ENCODE results near the gene TMEM127. TPM values are rescaled to one million over a fixed set of nuclear protein-coding genes. Genes with fewer than 3 reads are reported as not detected.
A peak's percentile ranks its signal among the peaks of the same experiment; 100 is the strongest.

TMEM127 gene
- total RNA-seq, 1 donor from 2014 or later: 40.0 TPM

GRCh38 chr2:96204836-96205624 lies 60.8 kb downstream of the TMEM127 start:
- H3K9me3 ChIP-seq: no peaks in the 10 kb centered on the region
- no peaks in the 10 kb centered on the region for H3K36me3 ChIP-seq
- peaks cover 86% of the 10 kb centered on the region for H3K4me1 ChIP-seq
- H3K27ac ChIP-seq: peak overlapping the region; percentile 70
- TF ChIP-seq POLR2AphosphoS5 (IDR thresholded peaks at IDR 0.05; ENCODE audit: insufficient read depth in 1 of 2, low read depth in 1 of 2) (no peak), POLR2A (IDR thresholded peaks at IDR 0.05) (no peak), CTCF (IDR thresholded peaks at IDR 0.05) (no peak)
- no peak for DNase-seq (ENCODE audit: extremely low spot score in 2 of 2)
- intact Hi-C loops (cut with DNase I): loop anchor here (5.0 kb wide), 1 partner anchor 57 kb away; no protein-coding TSS in a partner anchor
- peak overlapping the region in 1 of 2 donors; percentile 1 for H3K4me3 ChIP-seq
- no peaks in the 10 kb centered on the region for H3K27me3 ChIP-seq

GRCh38 chr2:96203130-96204028 lies 62.4 kb downstream of the TMEM127 start:
- intact Hi-C loops (cut with DNase I): no loop called here
- H3K4me3 ChIP-seq: no peak overlapping the region

GRCh38 chr2:96202152-96202854 lies 63.5 kb downstream of the TMEM127 start:
- H3K27ac ChIP-seq: peak overlapping the region; percentile 70
- no peak overlapping the region for H3K4me3 ChIP-seq
- DNase-seq (ENCODE audit: extremely low spot score in 2 of 2): no peak
- no peaks in the 10 kb centered on the region for H3K27me3 ChIP-seq
- no peaks in the 10 kb centered on the region for H3K36me3 ChIP-seq
- TF ChIP-seq POLR2AphosphoS5 (IDR thresholded peaks at IDR 0.05; ENCODE audit: insufficient read depth in 1 of 2, low read depth in 1 of 2): no peak
- intact Hi-C loops (cut with DNase I): no loop called here
- H3K4me1 ChIP-seq: peaks cover 80% of the 10 kb centered on the region
- no peaks in the 10 kb centered on the region for H3K9me3 ChIP-seq

More at GRCh38 chr2:96203130-96204028, 62.4 kb downstream of the TMEM127 start:
- Histone ChIP-seq H3K27ac (peak overlapping the region; percentile 70), H3K36me3 (no peaks in the 10 kb centered on the region), H3K27me3 (no peaks in the 10 kb centered on the region), H3K4me1 (peaks cover 84% of the 10 kb centered on the region), H3K9me3 (no peaks in the 10 kb centered on the region)
- DNase-seq (ENCODE audit: extremely low spot score in 2 of 2): no peak
- no peak for TF ChIP-seq POLR2AphosphoS5 (IDR thresholded peaks at IDR 0.05; ENCODE audit: insufficient read depth in 1 of 2, low read depth in 1 of 2)
- no peak for TF ChIP-seq CTCF (IDR thresholded peaks at IDR 0.05)
- no peak for TF ChIP-seq POLR2A (IDR thresholded peaks at IDR 0.05)

- intact Hi-C loops (cut with DNase I): no loop called here
- H3K27me3 ChIP-seq: no peaks in the 10 kb centered on the region
- H3K36me3 ChIP-seq: no peaks in the 10 kb centered on the region
- H3K27ac ChIP-seq: no peak overlapping the region
- peaks cover 71% of the 10 kb centered on the region for H3K4me1 ChIP-seq
- TF ChIP-seq POLR2AphosphoS5 (IDR thresholded peaks at IDR 0.05; ENCODE audit: insufficient read depth in 1 of 2, low read depth in 1 of 2): no peak
- TF ChIP-seq POLR2A (IDR thresholded peaks at IDR 0.05): no peak
- no peak for TF ChIP-seq CTCF (IDR thresholded peaks at IDR 0.05)
- DNase-seq (ENCODE audit: extremely low spot score in 2 of 2): no peak
- H3K4me3 ChIP-seq: no peak overlapping the region
- H3K9me3 ChIP-seq: no peaks in the 10 kb centered on the region
Observed at GRCh38 chr2:96201338-96201737, 64.5 kb downstream of the TMEM127 start.

- intact Hi-C loops (cut with DNase I): no loop called here
- TF ChIP-seq CTCF (IDR thresholded peaks at IDR 0.05) (no peak), POLR2A (IDR thresholded peaks at IDR 0.05) (no peak), POLR2AphosphoS5 (IDR thresholded peaks at IDR 0.05; ENCODE audit: insufficient read depth in 1 of 2, low read depth in 1 of 2) (no peak)
- Histone ChIP-seq H3K27ac (no peak overlapping the region), H3K4me1 (peaks cover 46% of the 10 kb centered on the region), H3K36me3 (peaks cover 0 to 13% of the 10 kb centered on the region in 2 donors), H3K9me3 (no peaks in the 10 kb centered on the region), H3K27me3 (no peaks in the 10 kb centered on the region), H3K4me3 (no peak overlapping the region)
- DNase-seq (ENCODE audit: extremely low spot score in 2 of 2): no peak
Observed at GRCh38 chr2:96198921-96199320, 66.9 kb downstream of the TMEM127 start.

All from vagina (tissue), 2 donors.